CD4-positive, alpha-beta T cell treated with Interleukin-1 beta for 1 hour (primary cell): Measurements from ENCODE around the gene PRKAG2.

Source experiments
- DNase-seq, 2 donors: peaks; one replicate each; pipeline ENCODE4 v3.0.0-alpha.2; 2020 to 2022

PRKAG2 gene

GRCh38 chr7:151797667-151798307 lies 79.1 kb downstream of the PRKAG2 start:
- DNase-seq, result peak in 1 of 2 donors; percentile 44

DNA sequence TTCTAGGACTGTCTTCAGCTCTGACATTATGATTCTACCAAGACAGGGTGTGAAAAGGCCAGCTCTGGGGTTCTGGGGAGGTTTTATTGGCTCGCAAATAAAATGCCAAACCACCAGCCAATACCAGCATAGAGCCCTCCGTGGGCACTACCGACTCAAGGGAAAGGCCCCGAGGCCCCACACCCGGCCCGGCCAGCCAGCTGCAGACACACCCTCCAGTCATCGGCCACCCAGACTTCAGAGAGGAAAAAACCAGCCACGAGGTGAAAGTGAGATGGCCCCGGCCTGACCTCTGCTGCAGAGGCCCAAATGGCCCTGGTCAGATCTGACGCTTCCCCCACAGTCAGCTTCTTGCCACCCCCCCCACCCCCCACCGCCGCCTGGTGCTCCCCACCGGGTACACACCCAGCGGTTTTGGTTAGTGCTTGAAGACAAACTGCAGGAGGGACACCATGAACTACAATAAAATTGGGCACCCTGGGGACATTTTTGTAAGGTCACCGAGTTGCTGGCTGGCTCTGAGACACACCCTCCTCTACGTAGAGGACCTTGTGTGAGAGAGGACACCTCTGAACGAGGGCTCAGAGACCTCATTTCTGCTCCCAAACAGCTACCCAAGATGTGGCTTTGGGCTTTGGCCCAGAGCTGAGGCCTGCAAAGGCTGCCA lies 79.9 kb downstream of the PRKAG2 start:
- DNase-seq, result peak in 1 of 2 donors; percentile 55

- peak in 1 of 2 donors; percentile 81 for DNase-seq
Measured at GRCh38 chr7:151796091-151796870, 80.6 kb downstream of the PRKAG2 start.

GRCh38 chr7:151795168-151795811 lies 81.6 kb downstream of the PRKAG2 start:
- DNase-seq, result peak; percentile 20 to 32

GRCh38 chr7:151794508-151795167 lies 82.3 kb downstream of the PRKAG2 start:
- DNase-seq, result no peak

DNA sequence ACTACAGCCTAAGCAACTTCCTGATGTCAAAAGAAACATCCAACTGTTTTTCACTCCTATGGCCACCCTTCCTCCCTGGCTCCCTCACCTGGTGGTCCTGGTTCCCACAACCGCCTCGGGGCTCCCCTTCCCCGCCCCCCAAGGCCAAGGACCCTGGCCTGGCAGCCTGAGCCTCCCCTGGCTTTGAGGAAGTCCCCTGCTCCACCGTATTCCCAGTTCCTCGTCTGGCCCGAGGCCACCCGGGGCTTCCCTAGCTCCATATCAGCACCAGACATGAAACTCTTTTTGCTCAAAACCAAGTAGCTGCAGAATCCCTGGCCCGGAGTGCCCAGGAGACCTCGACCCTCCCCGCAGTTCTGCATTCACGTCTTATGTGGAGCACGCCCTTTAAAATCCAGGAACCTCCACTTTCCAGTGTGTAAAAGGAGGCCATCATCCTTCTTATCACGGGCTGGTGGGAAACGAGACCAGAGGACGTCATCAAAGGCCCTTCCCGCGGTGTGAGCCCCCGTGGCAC lies 82.9 kb downstream of the PRKAG2 start:
- DNase-seq, result no peak

DNA sequence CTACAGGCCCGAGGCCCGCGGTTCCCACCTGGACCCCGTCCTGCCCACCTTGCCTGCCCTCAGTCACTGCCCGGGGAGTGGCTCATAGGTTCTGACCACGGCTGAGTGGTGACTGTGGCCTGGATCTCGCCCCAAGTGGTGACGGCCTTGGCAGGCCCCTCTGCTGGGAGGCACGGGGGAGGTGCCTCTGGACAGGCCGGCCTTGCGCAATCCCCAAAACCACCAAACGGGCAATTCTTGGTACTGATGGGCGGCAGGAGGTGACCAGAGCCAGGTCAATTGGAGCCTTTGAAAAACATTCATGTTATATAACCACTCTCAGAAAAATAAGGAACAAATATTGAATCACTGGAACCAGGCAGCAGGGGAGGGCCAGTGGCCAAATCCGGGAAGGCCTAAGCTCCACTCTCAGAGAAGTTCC lies 83.4 kb downstream of the PRKAG2 start:
- peak in 1 of 2 donors; percentile 71 for DNase-seq

DNA sequence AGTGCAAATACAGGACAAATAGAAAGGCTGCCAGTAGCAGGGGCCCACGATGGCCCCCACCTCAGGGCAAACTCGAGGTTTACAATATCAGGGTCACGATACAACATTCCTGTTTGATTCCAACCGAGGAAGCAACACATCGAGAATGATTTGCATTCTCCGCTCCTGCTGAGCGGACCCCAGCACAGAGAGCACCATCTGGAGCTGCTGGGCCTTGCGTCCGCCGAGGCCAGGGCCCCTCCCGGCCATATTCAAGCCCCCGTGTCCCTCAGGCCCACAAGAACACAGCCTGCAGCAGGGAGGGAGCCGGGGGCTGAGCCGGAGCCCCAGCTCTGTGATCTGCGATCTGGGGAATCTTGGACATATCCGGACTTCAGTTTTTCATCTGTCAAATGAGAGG lies 84.3 kb downstream of the PRKAG2 start:
- DNase-seq, result no peak

- no peak for DNase-seq
Measured at GRCh38 chr7:151792086-151792485, 84.8 kb downstream of the PRKAG2 start.

DNA sequence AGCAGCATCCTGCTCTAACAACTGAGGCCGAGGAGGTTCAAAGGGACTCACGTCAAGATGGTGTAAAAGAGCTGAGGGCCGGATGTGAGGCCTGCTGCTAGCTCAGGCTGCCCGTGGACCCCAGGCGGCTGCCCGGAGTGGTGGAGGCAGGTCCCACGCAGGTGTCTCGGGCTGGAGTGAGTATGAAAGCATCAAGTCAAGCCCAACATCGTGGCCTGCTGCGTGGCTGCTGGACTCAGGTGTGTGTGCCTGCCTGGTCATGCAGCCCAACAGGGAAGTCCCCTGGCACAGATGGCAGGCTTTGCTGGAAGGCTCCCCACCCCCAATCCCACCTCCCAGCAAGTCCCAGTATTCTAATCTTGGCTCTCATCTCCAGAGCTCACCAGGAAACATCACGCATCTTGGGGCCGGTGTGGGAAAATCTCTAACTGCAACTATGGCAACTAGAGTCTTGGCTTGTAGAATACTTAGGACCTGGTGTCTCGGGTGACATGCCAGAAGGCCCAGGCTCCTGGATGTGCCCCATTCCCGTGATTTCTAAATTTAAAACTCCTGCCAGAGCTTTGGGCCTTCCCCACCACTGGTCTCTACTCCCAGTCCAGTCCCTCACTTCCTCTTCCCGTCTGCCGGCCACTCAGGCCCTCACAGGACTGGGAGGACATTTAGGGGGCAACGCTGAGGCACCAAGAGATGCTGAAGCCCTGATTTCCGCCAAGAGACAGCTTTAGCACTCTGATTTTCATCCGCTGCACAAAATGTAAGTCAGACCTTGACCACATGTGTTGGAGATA lies 85.9 kb downstream of the PRKAG2 start:
- DNase-seq, result no peak

DNA sequence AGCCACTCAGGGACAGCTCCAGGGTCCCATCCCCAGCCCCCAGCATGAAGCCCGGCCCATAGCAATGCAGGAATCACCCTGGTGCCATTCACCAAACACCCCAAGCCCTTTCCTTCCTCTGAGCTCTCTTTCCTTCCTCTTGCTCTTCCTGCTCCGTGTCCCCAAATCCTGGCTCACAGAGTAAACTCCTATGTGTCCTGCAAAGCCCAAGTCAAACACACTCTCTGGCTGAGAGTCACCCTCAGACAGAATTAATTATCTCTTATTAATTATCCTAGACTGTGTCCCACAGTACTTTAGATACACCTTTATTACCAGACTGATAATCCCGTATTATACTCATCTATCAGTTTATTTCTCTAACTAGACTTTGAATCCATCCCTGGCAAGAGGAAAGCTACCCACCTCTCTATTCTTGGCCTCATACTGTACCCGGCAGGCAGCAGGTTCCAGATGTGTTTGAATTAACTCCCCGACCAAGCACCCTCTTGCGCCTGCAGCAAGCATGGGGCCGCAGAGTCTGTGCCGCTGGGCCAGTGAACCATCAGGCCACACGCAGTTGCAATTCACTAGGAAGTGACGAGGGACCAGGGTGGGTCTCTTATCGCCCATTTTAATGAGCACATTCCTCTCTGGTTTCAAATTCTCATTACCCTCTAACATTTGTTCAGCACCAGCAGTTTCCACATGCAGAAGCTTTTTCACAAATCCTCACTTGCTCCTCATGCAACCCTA lies 86.7 kb downstream of the PRKAG2 start:
- no peak for DNase-seq

- DNase-seq, result no peak
Measured at GRCh38 chr7:151789380-151789947, 87.5 kb downstream of the PRKAG2 start.

DNA sequence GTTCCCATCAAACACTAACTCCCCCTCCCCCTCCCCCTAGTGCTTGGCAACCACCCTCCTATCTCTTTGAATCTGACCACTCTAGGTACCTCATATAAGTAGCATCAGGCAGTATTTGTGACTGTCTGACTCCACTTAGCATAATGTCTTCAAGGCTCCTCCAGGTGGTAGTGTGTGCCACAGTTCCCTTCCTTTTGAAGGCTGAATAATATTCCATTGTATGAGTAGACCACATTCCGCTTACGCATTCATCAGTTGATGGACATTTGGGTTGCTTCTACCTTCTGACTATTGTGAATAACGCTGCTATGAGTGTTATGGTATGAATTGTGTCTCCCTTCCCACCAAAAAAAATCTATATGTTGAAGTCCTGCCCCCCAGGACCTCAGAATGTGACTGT lies 89.6 kb downstream of the PRKAG2 start:
- no peak for DNase-seq

GRCh38 chr7:151786936-151787335 lies 90.0 kb downstream of the PRKAG2 start:
- DNase-seq, result no peak

- no peak for DNase-seq
Measured at GRCh38 chr7:151786241-151786640, 90.7 kb downstream of the PRKAG2 start.

- no peak for DNase-seq
Measured at GRCh38 chr7:151785681-151785965, 91.3 kb downstream of the PRKAG2 start.

- DNase-seq, result no peak
Measured at GRCh38 chr7:151784853-151785680, 91.8 kb downstream of the PRKAG2 start.

DNA sequence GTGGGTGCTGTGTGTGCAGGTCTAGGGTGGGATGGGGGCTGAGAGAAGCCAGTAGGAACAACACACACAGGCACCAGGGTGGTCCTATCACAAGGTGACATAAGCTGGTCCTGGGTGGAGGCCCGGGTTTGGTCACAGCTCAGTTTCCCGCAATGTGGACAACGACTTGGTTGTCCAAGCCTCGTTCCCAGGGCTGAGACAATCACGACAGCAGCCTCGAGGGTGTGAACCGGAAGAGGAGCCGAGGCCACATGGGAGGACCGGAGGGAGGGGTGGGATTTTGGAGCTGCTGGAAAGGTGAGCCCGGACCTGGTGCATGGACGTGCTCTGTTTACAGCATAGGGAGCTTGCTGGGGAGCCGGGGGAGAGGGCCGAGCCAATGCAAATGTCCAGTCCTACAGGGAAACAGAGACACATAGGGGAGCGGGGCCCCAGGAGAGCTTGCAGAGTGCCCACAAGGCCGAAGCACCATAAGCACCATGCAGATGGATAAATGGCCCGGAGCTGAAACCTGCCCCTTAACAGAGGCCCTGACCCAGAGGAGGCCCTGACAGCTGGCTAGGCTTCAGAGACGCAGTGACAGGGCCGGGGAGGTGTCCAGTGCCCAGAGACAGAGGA lies 92.8 kb downstream of the PRKAG2 start:
- no peak for DNase-seq
